Left renal cortex interstitium (tissue), 4 donors: ENCODE data around the gene TBXAS1. TPM values are rescaled to one million over a fixed set of nuclear protein-coding genes. Genes with fewer than 3 reads are reported as not detected.

Source experiments
- DNase-seq, 4 donors: peaks; one replicate each; pipeline ENCODE4 v3.0.0-alpha.2; 2013; ENCODE audit warnings: low read depth in 4 of 4, low spot score in 2 of 4, missing footprints in 1 of 4
- polyA plus RNA-seq, 4 donors: library from polyadenylated mRNA; unstranded; fragments of 120-200 nt; gene quantifications; one replicate each; pipeline ENCODE4 v1.2.1, GENCODE V29; 2013; ENCODE audit not compliant: insufficient read length in 4 of 4

The TBXAS1 gene
- polyA plus RNA-seq, 4 donors, result 21.8 to 34.2 (median 26.3) TPM

GRCh38 chr7:139993169-139993568, 164.1 kb downstream of the TBXAS1 start:
- DNase-seq, result no peak

- DNase-seq, result no peak
Measured at GRCh38 chr7:139993592-139993991, 164.5 kb downstream of the TBXAS1 start.

- no peak for DNase-seq
Measured at GRCh38 chr7:139994356-139994755, 165.3 kb downstream of the TBXAS1 start.

GRCh38 chr7:139995017-139995915, 166.2 kb downstream of the TBXAS1 start:
- peak in 1 of 4 donors; percentile 28 for DNase-seq

GRCh38 chr7:139998572-139998971, 169.5 kb downstream of the TBXAS1 start:
- DNase-seq, result no peak

- DNase-seq, result no peak
Measured at GRCh38 chr7:139999516-139999915, 170.5 kb downstream of the TBXAS1 start.

GRCh38 chr7:140000666-140001268, 171.7 kb downstream of the TBXAS1 start:
- DNase-seq, result no peak

- peak in 2 of 4 donors; percentile 31 to 43 for DNase-seq
Measured at GRCh38 chr7:140003913-140004382, 174.9 kb downstream of the TBXAS1 start.

- no peak for DNase-seq
Measured at GRCh38 chr7:140004672-140005071, 175.6 kb downstream of the TBXAS1 start.

GRCh38 chr7:140005341-140005740, 176.3 kb downstream of the TBXAS1 start:
- DNase-seq, result no peak

- DNase-seq, result no peak
Measured at GRCh38 chr7:140005754-140006503, 176.9 kb downstream of the TBXAS1 start.

- no peak for DNase-seq
Measured at GRCh38 chr7:140006600-140006999, 177.5 kb downstream of the TBXAS1 start.

GRCh38 chr7:140007051-140007690, 178.1 kb downstream of the TBXAS1 start:
- DNase-seq, result no peak

- DNase-seq, result no peak
Measured at GRCh38 chr7:140008755-140009610, 179.9 kb downstream of the TBXAS1 start.

GRCh38 chr7:140009735-140010134, 180.7 kb downstream of the TBXAS1 start:
- DNase-seq, result no peak

GRCh38 chr7:140010194-140010895, 181.3 kb downstream of the TBXAS1 start:
- DNase-seq, result no peak

- no peak for DNase-seq
Measured at GRCh38 chr7:140013676-140014075, 184.6 kb downstream of the TBXAS1 start.

- no peak for DNase-seq
Measured at GRCh38 chr7:140014123-140014522, 185.1 kb downstream of the TBXAS1 start.

- no peak for DNase-seq
Measured at GRCh38 chr7:140015471-140015970, 186.5 kb downstream of the TBXAS1 start.
